Lung (tissue), 12 donors: ENCODE data around the gene RANBP1. TPM values are rescaled to one million over a fixed set of nuclear protein-coding genes. Genes with fewer than 3 reads are reported as not detected.

Experiments
- ATAC-seq: fragments of 200-7000 bp; cut with Tn5 transposase; one replicate; pipeline ENCODE4 v1.9.1; 2020; ENCODE audit warnings: moderate number of reproducible peaks; ENCODE audit not compliant: insufficient read depth, low FRiP score
- DNase-seq, 3 donors: peaks; one replicate each; pipeline ENCODE4 v3.0.0-alpha.2; 2013 to 2017
- H3K27ac ChIP-seq, 2 donors: one replicate each; pipeline ENCODE4 v1.5.1; 2013; ENCODE audit warnings: mild to moderate bottlenecking in 2 of 2, moderate library complexity in 2 of 2, control low read depth in 1 of 2, inconsistent platforms in 1 of 2, low read depth in 1 of 2, low read length in 1 of 2
- H3K27me3 ChIP-seq, 3 donors: one replicate each; pipeline ENCODE4 v1.5.1; 2013; ENCODE audit warnings: low read length in 2 of 3; ENCODE audit not compliant: control insufficient read depth in 3 of 3, insufficient read depth in 3 of 3
- H3K36me3 ChIP-seq, 4 donors: one replicate each; pipeline ENCODE4 v1.5.1; 2013; ENCODE audit warnings: low read length in 4 of 4, mild to moderate bottlenecking in 1 of 4, moderate library complexity in 1 of 4; ENCODE audit not compliant: control insufficient read depth in 4 of 4, insufficient read depth in 4 of 4
- H3K4me1 ChIP-seq, 5 donors: one replicate each; pipeline ENCODE4 v1.5.1; 2013; ENCODE audit warnings: low read length in 5 of 5, mild to moderate bottlenecking in 2 of 5, moderate library complexity in 1 of 5; ENCODE audit not compliant: control insufficient read depth in 5 of 5, insufficient read depth in 5 of 5
- H3K4me3 ChIP-seq: one replicate; pipeline ENCODE4 v1.5.1; 2013; ENCODE audit warnings: mild to moderate bottlenecking, control low read depth, moderate library complexity
- H3K9ac ChIP-seq, 2 donors: one replicate each; pipeline ENCODE4 v1.5.1; 2013; ENCODE audit warnings: low read length in 2 of 2, control low read depth in 1 of 2; ENCODE audit not compliant: insufficient read depth in 1 of 2
- H3K9me3 ChIP-seq, 4 donors: one replicate each; pipeline ENCODE4 v1.5.1; 2013; ENCODE audit warnings: low read length in 3 of 4, mild to moderate bottlenecking in 1 of 4, moderate library complexity in 1 of 4; ENCODE audit not compliant: control insufficient read depth in 4 of 4, insufficient read depth in 3 of 4
- WGBS, 2 donors: extraction: QIAGEN DNeasy Blood & Tissue Kit; methylation state at CpG; one replicate each; pipeline ENCODE4 v1.1.7; 2013; 5-methylcytosine and 5-hydroxymethylcytosine counted together
- polyA plus RNA-seq, 2 donors: library from polyadenylated mRNA; stranded (reverse); fragments of 200-250 nt; gene quantifications; one replicate each; pipeline ENCODE4 v1.2.1, GENCODE V29; 2013
- total RNA-seq, 2 donors: library from RNA; depleted of rRNA in 1 of 2; stranded (reverse); fragments of >200 nt in 1 of 2; gene quantifications; one replicate each; pipeline ENCODE4 v1.2.1, GENCODE V29; 2014 to 2021
- TF ChIP-seq, protein P1 (sequence below): IDR thresholded peaks from 2 replicates; pipeline ENCODE4 v1.5.1; 2012; ENCODE audit warnings: mild to moderate bottlenecking; ENCODE audit errors: control extremely low read depth, extremely low read depth
- donor health status: control.
- donor health status: control.
- donor health status: Bipolar disorder and iron deficiency.
- donor health status: healthy.
- donor health status: DM: yes; HTN: yes; CAD: no.

Gene RANBP1
- total and polyA plus RNA-seq, 4 donors, result 72.9 to 119 (median 83.2) TPM

- TF ChIP-seq, protein P1, sequence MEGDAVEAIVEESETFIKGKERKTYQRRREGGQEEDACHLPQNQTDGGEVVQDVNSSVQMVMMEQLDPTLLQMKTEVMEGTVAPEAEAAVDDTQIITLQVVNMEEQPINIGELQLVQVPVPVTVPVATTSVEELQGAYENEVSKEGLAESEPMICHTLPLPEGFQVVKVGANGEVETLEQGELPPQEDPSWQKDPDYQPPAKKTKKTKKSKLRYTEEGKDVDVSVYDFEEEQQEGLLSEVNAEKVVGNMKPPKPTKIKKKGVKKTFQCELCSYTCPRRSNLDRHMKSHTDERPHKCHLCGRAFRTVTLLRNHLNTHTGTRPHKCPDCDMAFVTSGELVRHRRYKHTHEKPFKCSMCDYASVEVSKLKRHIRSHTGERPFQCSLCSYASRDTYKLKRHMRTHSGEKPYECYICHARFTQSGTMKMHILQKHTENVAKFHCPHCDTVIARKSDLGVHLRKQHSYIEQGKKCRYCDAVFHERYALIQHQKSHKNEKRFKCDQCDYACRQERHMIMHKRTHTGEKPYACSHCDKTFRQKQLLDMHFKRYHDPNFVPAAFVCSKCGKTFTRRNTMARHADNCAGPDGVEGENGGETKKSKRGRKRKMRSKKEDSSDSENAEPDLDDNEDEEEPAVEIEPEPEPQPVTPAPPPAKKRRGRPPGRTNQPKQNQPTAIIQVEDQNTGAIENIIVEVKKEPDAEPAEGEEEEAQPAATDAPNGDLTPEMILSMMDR, result no peak
- peaks cover 34 to 44% (median 40%) of the 10 kb centered on the region in 4 donors for H3K36me3 ChIP-seq
- H3K4me1 ChIP-seq, result no peaks in the 10 kb centered on the region
- peaks cover 0 to 9% (median 1%) of the 10 kb centered on the region in 4 donors for H3K9me3 ChIP-seq
- H3K4me3 ChIP-seq, result no peak overlapping the region
- ATAC-seq (no peak), DNase-seq (no peak)
- WGBS, 2 donors, result 91 to 95% methylated on average over 6 of the region's 6 CpGs
- no peaks in the 10 kb centered on the region for H3K27me3 ChIP-seq
- H3K27ac ChIP-seq, result no peak overlapping the region
- H3K9ac ChIP-seq, result no peak overlapping the region
These were observed 16.7 kb upstream of the RANBP1 start for GRCh38 chr22:20099099-20099711.

DNA sequence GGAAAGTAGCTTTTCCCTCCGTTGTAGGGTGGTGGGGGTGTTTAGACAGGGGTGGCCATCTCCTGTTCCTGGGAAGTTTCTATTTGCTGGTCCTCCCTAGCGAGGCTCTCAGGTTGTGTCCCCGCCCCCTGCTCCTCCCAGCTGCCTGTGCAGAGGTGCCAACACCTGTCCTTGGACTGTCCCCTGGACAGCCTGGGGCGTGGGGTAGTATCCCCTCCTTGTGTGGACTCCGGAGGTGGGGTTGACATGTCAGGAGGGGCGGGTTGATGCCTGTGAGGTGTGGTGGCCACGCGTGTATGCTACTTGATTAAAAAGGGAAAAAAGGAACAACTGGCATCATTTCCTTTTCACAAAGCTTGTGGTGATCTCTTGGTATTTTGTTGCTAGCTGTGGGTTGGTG is 14.3 kb upstream of the RANBP1 start:
- peaks cover 0 to under 1% (median 0%) of the 10 kb centered on the region in 4 donors for H3K9me3 ChIP-seq
- H3K9ac ChIP-seq, result no peak overlapping the region
- TF ChIP-seq, protein P1, result no peak
- H3K27me3 ChIP-seq, result no peaks in the 10 kb centered on the region
- no peak overlapping the region for H3K27ac ChIP-seq
- DNase-seq (no peak), ATAC-seq (no peak)
- H3K4me3 ChIP-seq, result no peak overlapping the region
- no peaks in the 10 kb centered on the region for H3K4me1 ChIP-seq
- peaks cover 16 to 53% (median 28%) of the 10 kb centered on the region in 4 donors for H3K36me3 ChIP-seq
- 67 to 80% methylated on average over 8 of the region's 8 CpGs for WGBS, 2 donors

DNA sequence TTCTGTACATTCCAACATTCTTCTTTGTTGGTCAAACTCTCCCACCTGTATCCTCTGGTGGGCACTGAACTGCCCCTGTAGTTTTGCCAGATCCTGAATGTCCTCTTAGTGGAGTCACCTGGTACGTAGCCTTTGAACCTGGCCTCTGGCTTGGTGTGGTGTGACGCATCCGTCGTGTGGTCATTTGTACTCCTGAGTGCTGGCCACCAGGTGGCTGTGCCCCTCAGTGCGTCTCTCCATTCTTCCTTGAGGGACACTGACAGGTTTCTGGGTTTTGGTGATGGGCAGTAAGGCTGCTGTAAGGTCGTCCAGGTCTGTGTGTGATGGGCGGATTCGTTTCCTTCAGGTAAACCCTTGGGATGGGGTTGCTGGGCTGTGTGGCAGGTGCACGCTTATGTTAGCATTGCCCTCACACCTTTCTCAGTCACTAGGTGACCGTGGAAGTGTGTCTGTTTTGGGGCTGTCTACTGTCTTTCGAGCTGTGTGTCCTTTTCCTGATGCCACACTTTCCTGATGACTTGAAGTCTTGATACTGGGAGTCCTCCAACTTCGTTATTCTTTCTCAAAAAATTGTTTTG is 13.6 kb upstream of the RANBP1 start:
- DNase-seq, result no peak
- TF ChIP-seq, protein P1, result no peak

More for the DNA sequence above, 13.6 kb upstream of the RANBP1 start:
- 94 to 95% methylated on average over 12 of the region's 12 CpGs for WGBS, 2 donors
- Histone ChIP-seq H3K4me1 (no peaks in the 10 kb centered on the region), H3K27ac (no peak overlapping the region), H3K36me3 (peaks cover 16 to 60% (median 30%) of the 10 kb centered on the region in 4 donors), H3K4me3 (no peak overlapping the region), H3K27me3 (no peaks in the 10 kb centered on the region), H3K9me3 (no peaks in the 10 kb centered on the region), H3K9ac (no peak overlapping the region)
- no peak for ATAC-seq
